ENCODE measurements around the gene ENGASE. TPM values are rescaled to one million over a fixed set of nuclear protein-coding genes. Genes with fewer than 3 reads are reported as not detected.

ENGASE gene
- total RNA-seq, 1 donor from 2014 or later: 31.5 TPM

GRCh38 chr17:79084291-79085153 is 9.9 kb downstream of the ENGASE start:
- no peak for DNase-seq

GRCh38 chr17:79085154-79085920 is 10.7 kb downstream of the ENGASE start:
- no peaks in the 10 kb centered on the region for H3K9me3 ChIP-seq (replicated peaks)
- H3K36me3 ChIP-seq: peaks cover 69% of the 10 kb centered on the region
- no peak for DNase-seq
- H3K4me1 ChIP-seq: peaks cover 31% of the 10 kb centered on the region
- no peak overlapping the region for H3K27ac ChIP-seq (replicated peaks)
- intact Hi-C loops (cut with micrococcal nuclease): loop anchor here (5.0 kb wide), 1 partner anchor 302 kb away; no protein-coding TSS in a partner anchor
- H3K4me3 ChIP-seq: no peak overlapping the region
- TF ChIP-seq CTCF (IDR thresholded peaks at IDR 0.05; ENCODE audit: borderline replicate concordance): no peak
- H3K27me3 ChIP-seq (ENCODE audit: low read depth): no peaks in the 10 kb centered on the region

More at GRCh38 chr17:79084291-79085153, 9.9 kb downstream of the ENGASE start:
- Histone ChIP-seq H3K27me3 (ENCODE audit: low read depth) (no peaks in the 10 kb centered on the region), H3K4me3 (no peak overlapping the region), H3K4me1 (peaks cover 26% of the 10 kb centered on the region), H3K36me3 (peaks cover 77% of the 10 kb centered on the region), H3K9me3 (replicated peaks) (no peaks in the 10 kb centered on the region), H3K27ac (replicated peaks) (no peak overlapping the region)
- intact Hi-C loops (cut with micrococcal nuclease): loop anchor here (5.0 kb wide), 1 partner anchor 303 kb away; no protein-coding TSS in a partner anchor
- no peak for TF ChIP-seq CTCF (IDR thresholded peaks at IDR 0.05; ENCODE audit: borderline replicate concordance)

- DNase-seq: no peak
- no peaks in the 10 kb centered on the region for H3K9me3 ChIP-seq (replicated peaks)
- TF ChIP-seq CTCF (IDR thresholded peaks at IDR 0.05; ENCODE audit: borderline replicate concordance): no peak
- intact Hi-C loops (cut with micrococcal nuclease): loop anchor here (5.0 kb wide), 1 partner anchor 301 kb away; no protein-coding TSS in a partner anchor
- no peak overlapping the region for H3K27ac ChIP-seq (replicated peaks)
- H3K4me1 ChIP-seq: peaks cover 38% of the 10 kb centered on the region
- H3K4me3 ChIP-seq: no peak overlapping the region
- H3K36me3 ChIP-seq: peaks cover 62% of the 10 kb centered on the region
- H3K27me3 ChIP-seq (ENCODE audit: low read depth): peaks cover under 1% of the 10 kb centered on the region
Observed at GRCh38 chr17:79085921-79086551, 11.4 kb downstream of the ENGASE start.

GRCh38 chr17:79086609-79087427 is 12.2 kb downstream of the ENGASE start:
- Histone ChIP-seq H3K4me1 (peaks cover 35% of the 10 kb centered on the region), H3K4me3 (no peak overlapping the region), H3K27ac (replicated peaks) (no peak overlapping the region), H3K27me3 (ENCODE audit: low read depth) (peaks cover 9% of the 10 kb centered on the region), H3K9me3 (replicated peaks) (no peaks in the 10 kb centered on the region), H3K36me3 (peaks cover 57% of the 10 kb centered on the region)
- no peak for DNase-seq
- TF ChIP-seq CTCF (IDR thresholded peaks at IDR 0.05; ENCODE audit: borderline replicate concordance): no peak
- intact Hi-C loops (cut with micrococcal nuclease): loop anchor here (5.0 kb wide), 1 partner anchor 300 kb away; no protein-coding TSS in a partner anchor

All from left ventricle myocardium inferior (tissue), 1 donor.